HG03097 (cell line): Measurements from ENCODE around the gene WDR35.

Experiments used
- ATAC-seq: cut with Tn5 transposase; IDR thresholded peaks from one replicate; pipeline ENCODE4 v1.9.1; 2021; ENCODE audit not compliant: unreplicated experiment, low FRiP score

WDR35 gene

DNA sequence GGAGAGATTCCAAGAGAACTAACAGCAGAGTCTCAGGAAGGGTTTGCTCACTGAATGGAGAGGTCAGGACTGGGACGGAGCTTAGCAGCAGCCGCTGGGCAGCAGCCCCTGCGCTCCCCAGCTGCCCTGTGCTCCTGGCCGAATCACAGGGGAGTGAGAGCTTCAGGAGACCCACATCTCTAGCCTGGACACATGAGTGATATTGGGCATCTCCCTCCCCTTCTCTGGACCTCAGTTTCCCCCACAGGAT, 22.1 kb upstream of the WDR35 start:
- no peak for ATAC-seq

DNA sequence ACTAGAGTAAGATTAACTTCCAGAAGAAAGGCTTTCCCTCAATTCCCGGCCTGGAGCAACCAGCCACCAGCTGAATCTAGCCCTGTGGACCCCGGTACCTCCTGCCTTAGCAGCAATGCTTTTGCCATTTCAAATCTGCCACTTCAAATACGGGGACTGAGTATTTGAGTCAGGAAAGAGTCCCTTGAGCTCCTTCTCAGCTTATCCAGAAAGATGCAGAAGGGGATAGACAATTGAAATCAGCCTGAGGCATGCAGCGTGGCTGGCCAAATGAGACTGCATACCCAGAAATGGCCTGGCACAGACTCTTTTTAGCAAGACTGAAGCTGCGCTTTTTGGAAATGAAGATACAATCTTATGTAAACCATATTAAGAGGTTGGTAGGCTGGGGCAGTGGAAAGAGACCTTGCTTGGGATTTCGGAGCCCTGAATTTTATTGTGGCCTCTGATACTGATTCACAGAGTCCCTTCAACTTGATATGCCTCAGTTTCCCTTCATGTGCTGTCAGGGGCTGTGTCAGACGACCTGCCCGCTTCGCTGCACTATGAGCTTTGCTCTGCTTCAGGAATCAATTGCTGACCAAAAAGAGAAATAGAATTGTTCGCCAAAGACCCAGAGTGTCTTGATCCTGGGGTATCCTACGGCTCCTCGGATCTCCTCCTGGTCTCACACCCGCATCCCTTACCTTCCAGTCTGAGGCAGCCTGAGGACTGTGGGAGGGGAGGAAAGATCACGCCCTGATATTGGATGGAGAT, 21.5 kb upstream of the WDR35 start:
- ATAC-seq = no peak

DNA sequence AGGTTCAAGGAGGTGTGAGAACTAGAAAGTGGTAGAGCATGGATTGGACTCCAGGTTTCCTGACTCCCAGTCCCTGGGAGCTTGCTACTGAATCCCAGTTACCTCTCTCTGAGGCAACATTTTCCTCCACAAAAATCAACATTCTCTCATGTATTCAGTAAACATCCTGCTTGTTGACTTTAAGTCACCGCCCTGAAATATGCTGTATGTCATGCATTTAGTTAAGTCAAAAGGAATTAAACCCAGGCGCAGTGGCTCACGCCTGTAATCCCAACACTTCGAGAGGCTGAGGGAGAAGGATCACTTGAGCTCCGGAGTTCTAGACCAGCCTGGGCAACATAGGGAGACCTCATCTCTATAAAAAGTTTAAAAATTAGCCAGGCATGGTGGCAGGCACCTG, 18.8 kb upstream of the WDR35 start:
- ATAC-seq = no peak

DNA sequence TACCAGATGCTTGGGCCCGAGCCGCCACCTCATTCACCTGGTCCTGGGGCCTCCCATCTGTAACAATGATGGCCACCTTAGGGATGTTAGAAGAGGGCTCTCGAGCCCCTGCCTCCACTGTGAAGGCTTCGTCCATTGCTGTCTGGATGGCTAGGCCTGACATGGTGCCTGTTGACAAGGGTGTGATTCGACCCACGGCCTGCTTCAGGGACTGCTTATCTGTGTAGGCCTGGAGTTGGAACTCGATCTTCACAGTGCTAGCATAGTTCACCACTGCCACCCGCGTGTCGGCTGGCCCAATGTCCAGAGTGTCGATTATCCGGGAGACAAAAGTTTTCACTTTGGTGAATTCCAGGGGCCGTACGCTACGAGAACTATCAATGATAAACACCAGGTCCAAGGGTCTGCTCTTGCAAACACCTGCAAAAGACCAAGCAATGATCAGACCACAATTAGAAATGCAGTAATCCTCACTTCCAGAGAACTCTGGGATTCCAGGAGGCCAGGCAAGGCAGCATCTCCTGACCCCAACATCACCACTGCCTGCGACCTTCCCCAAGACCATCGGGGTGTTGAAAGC, 16.1 kb upstream of the WDR35 start:
- no peak for ATAC-seq

DNA sequence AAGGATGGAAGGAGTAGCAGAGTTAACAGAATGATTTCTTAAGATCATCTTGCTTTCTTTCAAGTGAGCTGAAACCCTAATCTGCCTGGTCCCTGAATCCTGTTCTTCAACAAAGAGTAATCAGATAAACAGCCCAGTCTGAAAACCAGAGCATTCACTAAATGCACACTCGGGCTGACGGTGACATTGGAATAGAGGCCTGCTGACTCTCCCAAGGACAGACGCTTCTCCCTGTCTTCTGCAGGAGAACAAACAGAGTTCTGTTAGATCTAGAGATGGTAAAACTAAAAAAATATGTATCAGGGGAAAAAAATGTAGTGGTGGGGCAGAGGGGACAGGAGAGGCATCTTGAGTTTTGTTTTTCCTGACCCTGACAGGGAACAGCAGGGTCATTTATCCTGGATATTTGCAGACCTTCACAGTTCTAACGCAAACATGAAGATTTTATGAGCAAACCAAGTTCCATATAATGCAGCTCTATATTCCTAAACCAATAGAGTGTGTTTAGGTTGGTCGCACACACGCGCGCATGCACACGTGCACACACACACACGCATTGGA, 15.2 kb upstream of the WDR35 start:
- no peak for ATAC-seq

DNA sequence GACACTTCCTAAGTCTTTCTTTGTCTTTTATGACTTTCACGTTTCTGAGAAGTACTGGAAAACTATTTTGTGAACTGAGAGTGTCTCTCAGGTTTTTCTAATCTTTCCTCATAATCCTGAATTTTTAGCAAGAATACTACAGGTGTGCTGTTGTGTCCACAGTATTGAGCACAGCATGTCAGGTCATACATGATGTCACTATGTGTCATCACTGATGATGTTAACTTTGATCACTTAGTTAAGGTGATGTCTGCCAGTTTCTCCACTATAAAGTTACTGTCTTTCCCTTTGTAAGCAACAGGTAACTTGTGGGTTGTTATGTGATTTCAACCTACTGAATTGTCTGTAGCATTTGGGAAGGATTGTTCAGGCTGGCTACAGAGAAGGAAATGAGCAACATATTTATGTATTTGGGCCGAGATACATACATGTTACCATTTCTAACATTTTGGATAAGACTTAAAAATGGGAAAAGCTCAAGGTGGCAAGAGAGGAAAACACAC, 11.5 kb upstream of the WDR35 start:
- ATAC-seq = no peak

DNA sequence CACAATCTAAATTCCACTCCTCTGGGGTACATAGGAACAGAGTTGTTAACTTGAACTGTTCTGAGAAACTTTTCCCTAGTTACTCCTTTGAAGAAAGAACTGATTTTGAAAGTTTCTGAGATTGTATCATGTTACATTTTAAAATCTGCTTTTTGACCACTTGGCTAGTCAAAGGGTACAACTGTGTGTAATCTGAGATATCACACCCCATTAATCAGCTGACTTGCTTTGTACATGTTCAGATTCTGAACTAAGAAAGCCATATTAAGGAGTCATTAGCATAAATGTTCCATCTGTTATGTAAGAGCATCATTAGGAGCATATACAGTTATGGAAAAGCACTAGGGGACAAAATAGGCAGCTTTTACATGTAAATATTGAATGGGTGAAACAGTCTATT, 3.8 kb upstream of the WDR35 start:
- no peak for ATAC-seq

DNA sequence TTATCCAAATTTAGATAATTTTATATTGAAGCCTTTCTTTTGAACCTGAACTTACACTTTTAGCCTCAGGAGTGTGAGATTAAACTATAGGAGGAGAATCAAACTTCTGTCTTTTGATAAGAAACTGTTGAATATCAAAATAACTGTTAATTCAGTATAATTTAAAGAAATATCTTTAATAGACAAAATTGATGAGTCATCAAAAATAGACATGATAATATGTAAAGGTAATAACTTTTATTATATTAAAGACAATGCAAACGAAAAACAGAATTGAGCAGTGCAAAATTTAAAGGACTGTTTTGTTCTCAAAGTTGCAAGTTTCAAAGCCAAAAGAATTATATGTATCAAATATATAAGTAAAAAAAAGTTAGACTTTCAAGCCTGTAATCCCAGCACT, 2.0 kb upstream of the WDR35 start:
- ATAC-seq = no peak

DNA sequence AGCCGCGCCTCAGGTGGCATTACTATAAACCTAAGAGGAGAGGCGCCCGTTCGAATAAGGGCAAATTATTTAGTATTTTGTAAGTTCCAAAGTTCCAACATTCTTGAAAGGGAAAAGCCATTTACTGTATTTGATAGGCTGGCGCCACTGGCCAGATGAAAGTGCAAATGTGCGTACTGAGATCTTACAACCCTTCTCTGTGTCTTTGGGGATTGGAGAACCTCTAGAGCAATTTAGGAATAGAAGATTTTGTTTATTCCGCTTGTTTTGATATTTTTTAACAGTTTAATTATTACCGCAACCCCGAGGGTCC, 467 bp upstream of the WDR35 start:
- no peak for ATAC-seq

DNA sequence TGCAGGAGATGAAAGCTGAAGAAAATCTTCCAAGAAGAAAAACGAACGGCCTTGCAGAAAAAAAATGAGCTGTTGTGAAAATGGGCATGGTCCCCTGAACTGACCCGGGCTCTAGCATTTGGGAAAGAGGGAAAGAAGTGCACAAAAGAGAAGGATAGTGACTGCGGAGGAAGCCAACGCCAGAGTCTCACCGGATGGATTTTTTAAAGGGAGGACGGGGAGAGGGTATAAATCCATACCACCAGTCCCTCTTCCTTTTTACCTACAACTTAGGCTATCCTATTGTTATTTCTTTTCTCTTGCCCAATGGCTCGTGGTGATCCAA, 601 bp downstream of the WDR35 start:
- no peak for ATAC-seq

DNA sequence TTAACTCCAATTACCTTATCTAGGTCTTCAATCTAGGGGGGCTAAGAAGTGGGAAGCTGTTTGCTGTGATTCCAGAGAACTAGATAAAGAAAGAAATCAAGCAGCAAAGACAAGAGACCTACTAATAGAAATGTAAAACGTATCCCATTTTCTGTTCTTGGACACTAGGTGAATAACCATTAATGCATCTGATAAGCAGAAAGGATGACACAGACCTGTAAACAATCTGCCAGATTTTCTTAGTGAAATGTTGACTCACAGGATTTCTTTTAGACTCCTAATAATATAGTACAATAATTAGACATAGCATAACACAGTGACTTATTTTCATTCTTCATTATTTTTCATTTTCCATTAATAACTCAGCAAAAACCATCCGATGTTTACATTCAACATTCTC, 1.3 kb downstream of the WDR35 start:
- ATAC-seq = no peak

DNA sequence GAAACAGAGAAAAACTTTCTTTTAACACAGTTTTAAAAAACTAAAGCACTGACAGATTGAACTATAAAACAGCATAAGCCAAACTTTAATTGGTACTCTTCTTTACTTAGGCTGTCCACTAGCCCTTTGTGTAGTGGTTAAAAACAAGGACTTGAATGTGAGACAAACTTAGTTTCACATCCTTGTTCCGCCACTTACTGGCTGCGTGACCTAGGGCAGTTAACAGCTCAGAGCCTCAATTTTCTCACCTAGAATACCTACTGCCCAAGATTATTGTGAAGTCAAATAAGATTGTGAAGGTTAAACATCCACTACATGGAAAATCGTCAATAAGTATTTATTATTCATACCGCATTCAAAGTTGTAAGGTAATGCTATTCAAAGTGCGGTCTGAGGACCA, 2.0 kb downstream of the WDR35 start:
- peak; percentile 60 for ATAC-seq

DNA sequence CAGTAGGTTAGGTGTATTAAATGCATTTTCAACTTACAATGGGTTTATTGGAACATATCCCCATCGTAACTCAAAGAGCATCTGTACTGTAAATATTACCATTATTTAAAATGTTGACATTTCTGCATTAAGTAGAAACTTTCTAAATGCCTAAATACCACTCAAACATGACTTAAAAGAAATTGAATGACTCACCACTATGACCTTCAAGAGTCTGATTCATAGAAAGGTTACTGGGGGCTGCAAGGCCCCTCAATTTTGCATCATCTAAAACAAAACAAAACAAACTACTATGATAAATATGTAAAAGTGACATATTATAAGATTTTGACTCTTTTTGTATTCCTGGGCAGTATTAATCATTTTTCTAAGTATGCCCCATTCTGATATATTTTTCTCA, 7.6 kb downstream of the WDR35 start:
- ATAC-seq = no peak

DNA sequence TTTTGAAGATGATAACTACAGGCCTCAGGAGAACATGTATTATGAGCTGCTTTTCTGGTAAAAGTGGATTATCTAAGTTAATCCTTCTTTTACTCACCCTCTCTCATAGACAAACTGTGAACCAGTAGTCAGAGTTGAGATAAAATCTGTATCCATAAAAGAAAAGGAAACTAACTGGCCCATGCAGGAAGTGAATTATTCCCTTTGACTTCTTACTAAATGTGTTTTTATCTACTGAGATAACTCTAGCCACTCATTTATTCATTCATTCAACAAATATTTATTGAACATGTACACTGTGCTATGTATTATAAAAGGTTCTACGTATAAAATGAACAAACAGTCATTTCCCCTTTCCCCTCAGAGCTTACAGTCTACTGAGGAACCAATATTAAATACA, 10.0 kb downstream of the WDR35 start:
- ATAC-seq = no peak

DNA sequence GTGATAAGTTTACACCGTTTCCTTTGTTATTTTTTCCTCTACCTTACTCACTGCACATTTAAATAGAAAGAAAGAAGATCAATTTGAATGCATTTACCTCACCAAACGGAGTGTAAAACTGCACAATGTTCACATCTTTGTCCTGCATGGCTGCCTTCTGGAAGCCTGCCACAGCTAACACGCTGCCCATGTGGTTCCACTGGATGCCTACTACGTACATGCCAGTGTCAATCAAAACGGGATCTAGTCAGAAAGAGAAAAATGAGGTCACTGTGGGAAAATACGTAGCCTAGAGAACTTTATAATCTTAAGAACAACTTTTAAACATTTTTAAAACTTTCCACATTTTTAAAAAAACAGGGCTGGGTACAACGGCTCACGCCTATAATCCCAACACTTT, 16.4 kb downstream of the WDR35 start:
- ATAC-seq = no peak

DNA sequence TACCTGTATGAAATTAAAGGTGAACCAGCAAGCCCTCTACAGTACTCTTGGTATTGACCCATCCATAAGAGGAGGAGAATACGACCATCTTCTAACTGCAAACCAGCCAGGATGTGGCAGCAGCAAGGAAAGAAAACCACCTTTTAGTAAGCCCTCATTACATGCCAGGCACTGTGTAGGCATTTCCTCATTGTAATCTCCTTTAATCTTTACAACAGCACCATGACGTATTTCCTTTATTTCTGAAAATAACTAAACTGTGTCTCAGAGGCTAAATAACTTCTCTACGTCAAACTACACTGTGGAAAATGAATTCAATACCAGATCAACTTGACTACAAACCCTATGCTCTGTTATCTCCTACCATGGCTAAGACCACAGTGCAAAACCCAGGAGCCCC, 18.2 kb downstream of the WDR35 start:
- no peak for ATAC-seq

DNA sequence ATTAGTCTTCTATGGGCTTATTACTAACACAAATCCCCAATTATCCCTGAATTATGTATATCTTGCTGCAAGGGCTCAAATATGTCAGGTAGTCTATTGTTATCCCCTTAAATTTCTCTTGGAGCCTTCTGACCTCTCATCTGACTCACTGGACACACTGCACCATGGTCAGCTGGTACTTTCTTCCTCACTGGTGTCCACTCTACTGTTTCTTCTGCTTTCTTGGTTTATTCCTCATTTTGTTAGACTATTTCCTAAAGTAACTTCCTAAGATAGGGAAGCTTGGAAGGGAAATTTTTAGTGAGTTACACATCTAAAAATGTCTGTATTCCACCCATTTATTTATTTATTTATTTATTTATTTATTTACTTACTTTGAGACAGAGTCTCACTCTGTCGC, 26.5 kb downstream of the WDR35 start:
- ATAC-seq = no peak

DNA sequence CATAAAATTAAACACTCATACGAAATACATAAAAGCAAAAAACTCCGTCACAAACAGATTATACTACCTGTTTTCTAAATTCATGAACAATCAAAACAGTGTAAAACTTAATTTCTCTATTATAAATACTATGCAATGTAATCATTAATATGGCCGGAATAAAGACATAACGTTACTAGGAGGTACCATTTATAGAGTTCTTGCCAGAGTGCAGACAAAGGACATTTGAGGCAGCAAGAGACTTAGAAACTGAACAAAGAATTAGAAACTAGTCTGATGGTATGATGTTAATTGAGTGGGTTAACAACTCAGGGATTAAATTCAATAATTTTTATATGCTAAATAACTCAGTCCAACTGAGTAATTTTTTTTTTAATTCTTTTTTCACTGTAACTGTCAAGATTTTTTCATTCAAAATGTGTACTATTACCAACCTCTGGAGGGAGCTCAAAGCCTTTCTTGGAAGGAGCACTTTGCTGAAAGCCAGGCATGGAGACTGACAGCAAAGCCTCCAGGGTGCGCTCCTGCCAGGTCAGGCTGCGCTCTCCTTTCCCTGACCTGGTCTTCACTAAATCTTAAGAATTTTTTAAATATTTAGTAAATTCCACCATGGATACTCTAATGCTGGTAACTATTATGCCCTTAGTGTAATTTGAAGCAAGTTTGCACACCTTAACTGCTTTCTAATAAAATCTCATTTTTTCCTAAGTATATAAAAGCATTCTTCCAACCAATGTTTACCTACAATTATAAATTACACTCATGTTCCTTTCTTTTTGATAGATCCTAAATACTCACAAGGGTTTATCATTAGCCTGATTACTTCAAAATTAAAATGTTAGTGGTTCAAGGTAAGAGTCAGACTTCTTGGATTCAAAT, 34.1 kb downstream of the WDR35 start:
- peak; percentile 92 for ATAC-seq

DNA sequence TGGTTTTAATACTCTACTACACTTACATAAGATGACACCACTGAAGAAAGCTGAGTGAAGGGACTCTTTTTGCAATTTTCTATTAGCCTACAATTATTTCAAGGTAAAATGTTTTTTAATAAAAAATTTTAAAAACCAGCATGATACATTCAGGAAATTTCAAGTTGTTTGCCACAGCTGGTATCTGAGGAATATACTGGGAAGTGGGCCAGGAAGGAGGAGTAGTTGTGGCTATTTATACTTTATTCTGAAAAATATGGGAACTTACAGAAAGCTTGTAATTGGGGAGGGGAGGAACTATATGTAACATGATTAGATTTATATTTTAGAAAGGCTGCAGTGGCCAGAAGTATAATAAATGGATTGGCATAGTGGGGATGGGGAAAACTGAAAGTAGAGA, 40.8 kb downstream of the WDR35 start:
- ATAC-seq = no peak

DNA sequence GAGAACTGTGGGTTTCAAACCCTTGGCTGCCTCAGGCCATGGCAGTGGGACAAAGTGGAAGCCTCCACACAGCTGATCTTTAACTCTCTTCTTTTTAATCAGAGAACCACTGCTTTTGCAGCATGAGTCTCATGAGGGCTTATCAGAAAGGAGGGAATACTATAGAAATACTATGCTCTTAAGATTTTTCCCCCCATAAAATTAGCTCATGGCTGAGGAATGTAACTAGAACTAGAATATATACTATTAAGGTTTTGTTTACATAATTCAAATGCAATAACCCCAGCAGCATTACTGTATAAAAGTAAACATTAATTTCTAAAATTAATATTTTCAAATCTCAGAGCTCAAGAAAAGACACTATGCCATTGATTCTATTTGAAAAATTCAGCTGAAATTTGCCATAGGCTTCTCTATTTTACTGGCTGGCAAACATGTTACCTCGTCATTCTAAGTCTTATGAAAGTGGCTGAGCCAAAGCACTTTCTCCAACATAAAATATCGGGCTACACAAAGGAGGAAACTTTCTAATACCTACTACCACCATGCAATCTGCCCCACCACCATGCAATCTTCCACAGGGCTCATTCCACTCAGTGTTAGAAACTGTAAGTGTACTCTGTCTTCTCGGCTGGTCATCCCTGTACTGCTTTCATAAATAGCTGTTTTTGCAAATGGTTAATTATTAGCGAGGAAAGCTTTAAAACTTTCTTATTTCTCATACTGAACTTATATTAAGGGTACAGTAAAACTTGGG, 42.5 kb downstream of the WDR35 start:
- ATAC-seq = no peak

DNA sequence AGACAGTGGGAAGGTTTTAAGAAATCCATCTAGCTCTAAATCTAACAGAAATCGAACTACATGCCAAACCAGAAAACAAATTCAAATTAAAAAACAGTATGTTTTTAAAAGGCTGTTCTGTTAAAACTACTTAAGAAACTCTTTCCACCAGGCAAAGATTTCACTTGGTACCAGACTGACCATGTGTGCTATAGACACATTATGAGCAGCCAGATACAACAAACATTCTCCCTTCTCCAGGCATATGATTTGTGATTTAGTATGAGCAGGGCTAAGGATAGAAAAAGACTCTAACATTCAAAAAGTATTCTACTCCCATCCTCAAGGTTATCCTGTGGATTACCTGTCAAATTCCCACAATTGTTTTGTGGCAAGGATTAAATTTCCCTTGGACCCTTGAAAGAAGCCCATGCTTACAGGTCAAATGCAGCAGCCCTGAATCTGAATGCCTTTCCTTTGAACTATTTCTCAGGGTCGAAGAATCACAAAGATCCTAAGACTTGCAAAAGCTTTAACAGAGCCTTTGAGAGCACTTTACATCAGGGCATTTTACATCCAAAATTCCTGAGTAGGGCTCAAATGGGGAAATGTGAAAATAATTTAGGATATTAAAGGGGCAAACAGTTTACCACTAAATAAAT, 45.6 kb downstream of the WDR35 start:
- ATAC-seq = no peak
